22Rv1 (cell line): ENCODE measurements around the gene YIPF1.

Experiments
- H3K27ac ChIP-seq: fragments of 450-650 bp; 2 replicates; pipeline ENCODE4 v1.5.1; 2017
- CTCF ChIP-seq: fragments of 450-650 bp; IDR thresholded peaks from 2 replicates; pipeline ENCODE4 v1.5.1; 2017; ENCODE audit warnings: mild to moderate bottlenecking
- ZFX ChIP-seq: fragments of 450-650 bp; IDR thresholded peaks from 2 replicates; pipeline ENCODE4 v1.6.1; 2017; ENCODE audit warnings: antibody characterized with exemption, borderline replicate concordance

The YIPF1 gene

GRCh38 chr1:53906121-53906520 lies 16.5 kb upstream of the YIPF1 start:
- no peak overlapping the region for H3K27ac ChIP-seq
- TF ChIP-seq ZFX = no peak
- no peak for TF ChIP-seq CTCF

- no peak for TF ChIP-seq CTCF
- no peak for TF ChIP-seq ZFX
These were observed 15.9 kb upstream of the YIPF1 start for GRCh38 chr1:53905509-53905908.

GRCh38 chr1:53902235-53903138 lies 12.9 kb upstream of the YIPF1 start:
- H3K27ac ChIP-seq = no peak overlapping the region
- TF ChIP-seq CTCF (no peak), ZFX (no peak)

More at GRCh38 chr1:53905509-53905908, 15.9 kb upstream of the YIPF1 start:
- H3K27ac ChIP-seq = no peak overlapping the region

GRCh38 chr1:53899708-53900107 lies 10.1 kb upstream of the YIPF1 start:
- no peak overlapping the region for H3K27ac ChIP-seq
- TF ChIP-seq CTCF = no peak
- no peak for TF ChIP-seq ZFX

GRCh38 chr1:53899206-53899628 lies 9.6 kb upstream of the YIPF1 start:
- TF ChIP-seq CTCF (no peak), ZFX (no peak)
- no peak overlapping the region for H3K27ac ChIP-seq

GRCh38 chr1:53896635-53897229 lies 7.1 kb upstream of the YIPF1 start:
- no peak overlapping the region for H3K27ac ChIP-seq
- TF ChIP-seq ZFX = no peak
- no peak for TF ChIP-seq CTCF

GRCh38 chr1:53895421-53895820 lies 5.8 kb upstream of the YIPF1 start:
- no peak for TF ChIP-seq CTCF
- TF ChIP-seq ZFX = no peak
- no peak overlapping the region for H3K27ac ChIP-seq
